Stomach (tissue), 4 donors: ENCODE data around the gene LCE7A.

Source experiments
- POLR2A ChIP-seq, 4 donors: fragments of 450-650 bp; IDR thresholded peaks; one replicate each; pipeline ENCODE4 v1.6.1; 2016; ENCODE audit warnings: antibody characterized with exemption in 4 of 4, control low read depth in 2 of 4, mild to moderate bottlenecking in 1 of 4, moderate library complexity in 1 of 4
- TF ChIP-seq, protein P1 (sequence below), 7 experiments: fragments of 450-650 bp in 4 of 7; fragments of 200-600 bp in 3 of 7; sonication (generic) in 3 of 7; IDR thresholded peaks; one replicate each; pipeline ENCODE4 v1.5.1; 2016 to 2019; ENCODE audit warnings: antibody characterized with exemption in 7 of 7, control low read depth in 2 of 7, mild to moderate bottlenecking in 1 of 7

DNA sequence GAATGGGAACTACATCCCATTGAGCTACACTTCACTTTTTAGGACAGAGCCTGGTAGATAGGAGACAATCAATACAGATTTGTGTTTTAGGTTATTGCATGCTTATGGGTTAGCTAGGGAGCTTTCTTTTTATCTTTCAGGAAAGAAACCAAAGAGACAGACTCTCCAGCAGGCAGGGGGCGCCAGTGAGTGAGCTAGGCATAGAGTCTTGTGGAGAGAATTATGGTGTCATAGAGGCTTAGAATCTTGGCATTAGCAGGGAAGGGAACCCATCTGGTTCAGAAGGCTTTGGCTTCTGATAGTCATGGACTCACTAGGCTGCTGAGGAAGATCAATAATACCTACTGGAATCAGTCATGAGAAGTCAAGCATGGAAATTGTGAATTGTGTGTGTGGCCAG is 18.2 kb downstream of the LCE7A start, which contains the start of gene SMCP:
- TF ChIP-seq POLR2A (IDR thresholded peaks at IDR 0.05): no peak
- TF ChIP-seq, protein P1, sequence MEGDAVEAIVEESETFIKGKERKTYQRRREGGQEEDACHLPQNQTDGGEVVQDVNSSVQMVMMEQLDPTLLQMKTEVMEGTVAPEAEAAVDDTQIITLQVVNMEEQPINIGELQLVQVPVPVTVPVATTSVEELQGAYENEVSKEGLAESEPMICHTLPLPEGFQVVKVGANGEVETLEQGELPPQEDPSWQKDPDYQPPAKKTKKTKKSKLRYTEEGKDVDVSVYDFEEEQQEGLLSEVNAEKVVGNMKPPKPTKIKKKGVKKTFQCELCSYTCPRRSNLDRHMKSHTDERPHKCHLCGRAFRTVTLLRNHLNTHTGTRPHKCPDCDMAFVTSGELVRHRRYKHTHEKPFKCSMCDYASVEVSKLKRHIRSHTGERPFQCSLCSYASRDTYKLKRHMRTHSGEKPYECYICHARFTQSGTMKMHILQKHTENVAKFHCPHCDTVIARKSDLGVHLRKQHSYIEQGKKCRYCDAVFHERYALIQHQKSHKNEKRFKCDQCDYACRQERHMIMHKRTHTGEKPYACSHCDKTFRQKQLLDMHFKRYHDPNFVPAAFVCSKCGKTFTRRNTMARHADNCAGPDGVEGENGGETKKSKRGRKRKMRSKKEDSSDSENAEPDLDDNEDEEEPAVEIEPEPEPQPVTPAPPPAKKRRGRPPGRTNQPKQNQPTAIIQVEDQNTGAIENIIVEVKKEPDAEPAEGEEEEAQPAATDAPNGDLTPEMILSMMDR (IDR thresholded peaks at IDR 0.05): no peak
